NCI-H2081 treated with DMSO at 0.1 percent for 48 hours (cell line): ENCODE data around the gene MIDN.

ENCODE experiments used
- DNase-seq: peaks from one replicate; lab custom pipeline; 2025; lab: John Stamatoyannopoulos, UW

The MIDN gene

GRCh38 chr19:1283207-1283916 is 35.0 kb downstream of the MIDN start:
- no peak for DNase-seq

DNA sequence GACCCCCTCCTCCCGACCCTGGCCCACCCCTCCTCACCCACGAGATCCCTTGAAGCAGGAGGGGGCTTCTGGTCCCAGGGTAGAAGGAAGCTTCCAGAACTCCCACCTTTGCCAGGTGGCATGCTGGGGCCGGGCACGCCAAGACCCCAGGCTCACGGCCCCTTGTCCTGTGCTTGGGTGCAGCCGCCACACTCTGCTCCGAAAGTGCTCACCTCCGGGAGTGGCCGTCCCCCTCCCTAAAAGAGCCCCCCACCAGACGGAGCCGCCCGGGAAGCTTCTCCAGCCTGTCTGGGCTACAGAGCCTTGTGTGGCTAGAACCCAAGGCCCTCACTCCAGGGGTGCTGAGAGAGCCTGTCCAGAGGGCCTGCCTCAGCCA is 35.5 kb downstream of the MIDN start:
- DNase-seq = no peak

DNA sequence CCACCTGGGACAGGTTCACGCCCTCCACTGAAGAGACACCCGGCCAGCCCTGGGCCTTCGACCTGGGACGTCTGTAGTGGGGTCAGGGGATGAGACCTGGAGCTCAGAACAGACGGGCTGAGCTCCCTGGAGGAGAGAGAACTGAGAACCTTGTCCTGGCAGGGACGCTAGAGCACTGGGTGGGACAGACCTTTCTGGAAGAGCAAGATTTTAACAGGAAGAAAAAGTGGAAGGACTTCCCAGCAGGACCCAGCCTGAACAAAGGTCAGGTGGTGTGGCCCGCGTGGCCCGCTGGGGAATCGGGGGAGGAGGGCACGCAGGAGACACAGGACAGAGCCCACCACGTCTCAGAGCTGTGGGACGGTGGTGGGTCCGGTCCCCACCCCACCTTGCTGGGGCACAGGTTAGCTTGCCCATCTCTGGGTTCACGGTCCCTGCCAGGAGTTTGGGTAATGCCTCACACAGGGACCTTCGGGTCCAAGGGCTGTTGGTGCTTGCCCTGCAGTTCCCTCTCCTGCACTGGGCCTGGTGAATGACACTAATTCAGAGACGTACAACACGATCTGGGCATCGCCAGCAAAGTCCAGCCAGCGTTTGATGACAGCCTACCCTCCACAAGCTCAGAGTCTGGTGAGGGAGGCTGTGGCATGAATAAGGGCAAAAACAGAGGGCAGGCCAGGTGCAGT is 36.1 kb downstream of the MIDN start:
- DNase-seq = no peak

DNA sequence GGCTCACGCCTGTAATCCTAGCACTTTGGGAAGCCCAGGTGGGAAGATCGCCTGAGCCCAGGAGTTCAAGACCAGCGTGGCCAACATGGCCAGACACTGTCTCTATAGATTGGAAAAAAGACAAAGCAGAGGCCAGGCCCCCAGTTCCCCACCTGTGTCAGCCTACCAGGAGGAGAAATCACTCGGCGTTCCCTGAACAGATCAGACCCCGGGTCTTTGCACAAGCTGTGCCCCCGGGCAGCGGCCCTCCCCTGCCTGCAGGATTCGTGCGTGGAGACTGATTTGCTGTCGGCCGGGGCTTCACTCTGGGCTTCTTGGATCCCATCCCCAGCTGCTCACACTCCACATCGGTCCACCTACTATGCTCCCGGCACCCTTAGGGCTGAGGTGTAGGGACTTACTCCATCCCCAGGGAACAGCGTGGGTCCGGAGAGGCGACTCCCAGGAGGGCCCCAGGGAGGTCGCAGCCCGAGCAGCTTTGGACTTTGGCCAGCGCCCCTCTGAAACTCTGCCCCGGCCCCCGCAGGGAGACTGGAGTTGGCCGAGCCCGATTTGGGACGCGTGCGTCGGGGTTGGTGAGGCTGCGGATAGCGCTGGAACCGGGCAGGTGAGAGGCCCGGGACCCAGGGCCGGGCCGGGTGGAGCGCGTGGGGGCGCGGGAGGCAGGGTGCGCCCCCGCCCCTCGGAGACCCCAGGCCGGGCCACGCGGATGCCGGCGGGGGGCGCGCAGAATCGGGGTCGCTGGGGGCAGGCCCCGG is 36.8 kb downstream of the MIDN start:
- no peak for DNase-seq

DNA sequence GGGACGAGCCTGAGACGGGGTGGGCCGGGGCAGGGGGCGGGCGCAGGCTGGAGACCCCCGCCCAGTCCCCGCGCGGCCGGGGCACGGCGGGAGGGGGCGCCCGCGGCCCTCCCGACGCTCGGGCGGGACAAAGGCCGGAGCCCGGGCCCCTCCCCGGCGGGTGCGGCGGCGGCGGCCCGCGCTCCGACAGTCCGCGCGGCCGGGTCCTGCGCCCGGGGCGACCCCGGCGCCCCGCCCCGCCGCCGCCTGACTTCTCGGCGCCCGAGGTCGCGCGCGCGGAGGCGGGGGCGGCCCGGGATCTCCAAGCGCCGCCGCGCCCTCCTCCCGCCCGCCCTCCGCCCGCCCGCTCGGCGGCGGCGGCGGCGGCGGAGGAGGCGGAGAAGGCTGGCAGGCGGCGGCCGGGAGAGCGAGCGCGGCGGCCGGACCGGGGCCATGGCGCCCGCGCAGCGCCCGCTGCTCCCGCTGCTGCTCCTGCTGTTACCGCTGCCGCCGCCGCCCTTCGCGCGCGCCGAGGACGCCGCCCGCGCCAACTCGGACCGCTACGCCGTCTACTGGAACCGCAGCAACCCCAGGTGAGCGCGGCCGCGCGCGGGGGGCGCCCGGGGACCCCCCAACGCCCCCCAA is 37.5 kb downstream of the MIDN start, which contains the start of gene EFNA2:
Gene EFNA2, plus strand, starts transcription at position 137 of the 624 bp plus-strand sequence. Its CDS starts 296 bp downstream, at position 433.
- DNase-seq = no peak

GRCh38 chr19:1286487-1287353 is 38.3 kb downstream of the MIDN start:
- DNase-seq = no peak

GRCh38 chr19:1287354-1288225 is 39.2 kb downstream of the MIDN start:
- DNase-seq = no peak

DNA sequence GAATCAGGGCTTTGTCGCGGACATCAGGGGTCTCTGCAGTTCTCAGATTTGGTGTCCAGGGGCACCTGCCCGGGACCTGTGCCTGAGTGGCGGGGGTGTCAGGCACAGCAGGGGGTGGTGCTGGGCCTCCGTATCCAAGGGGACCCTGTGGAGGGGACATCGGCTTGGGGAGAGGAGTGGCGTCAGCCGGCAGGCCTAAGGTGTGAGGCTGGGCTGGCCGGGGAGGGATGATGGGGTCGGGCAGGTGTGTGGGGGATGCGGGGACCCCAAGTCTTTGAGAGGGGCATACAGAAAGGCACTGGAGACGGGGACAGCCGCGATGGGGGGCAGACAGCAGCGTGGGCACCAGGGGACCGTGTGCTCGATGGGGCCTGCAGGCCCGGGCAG is 39.8 kb downstream of the MIDN start:
- no peak for DNase-seq

GRCh38 chr19:1288833-1289685 is 40.7 kb downstream of the MIDN start:
- DNase-seq = no peak

DNA sequence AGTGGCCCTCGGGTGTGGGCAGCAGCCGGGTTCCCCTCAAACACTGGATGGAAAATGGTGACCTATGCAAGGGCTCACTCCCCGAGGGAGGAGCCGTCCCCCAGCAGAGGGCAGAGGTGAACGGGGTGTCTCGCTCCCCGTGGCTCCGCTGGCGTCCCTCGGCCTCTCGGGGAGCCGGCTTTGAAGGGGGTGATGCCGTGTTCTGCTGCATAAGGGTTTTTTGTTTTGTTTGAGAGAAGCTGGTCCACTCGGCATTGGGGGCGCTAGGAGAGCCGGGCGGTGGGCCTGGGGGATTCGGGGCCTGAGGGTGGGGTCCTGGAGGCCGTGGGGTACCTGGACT is 41.3 kb downstream of the MIDN start:
- no peak for DNase-seq

- DNase-seq = no peak
Measured at GRCh38 chr19:1290196-1290702, 41.9 kb downstream of the MIDN start.

GRCh38 chr19:1290703-1291651 is 42.6 kb downstream of the MIDN start:
- DNase-seq = no peak

DNA sequence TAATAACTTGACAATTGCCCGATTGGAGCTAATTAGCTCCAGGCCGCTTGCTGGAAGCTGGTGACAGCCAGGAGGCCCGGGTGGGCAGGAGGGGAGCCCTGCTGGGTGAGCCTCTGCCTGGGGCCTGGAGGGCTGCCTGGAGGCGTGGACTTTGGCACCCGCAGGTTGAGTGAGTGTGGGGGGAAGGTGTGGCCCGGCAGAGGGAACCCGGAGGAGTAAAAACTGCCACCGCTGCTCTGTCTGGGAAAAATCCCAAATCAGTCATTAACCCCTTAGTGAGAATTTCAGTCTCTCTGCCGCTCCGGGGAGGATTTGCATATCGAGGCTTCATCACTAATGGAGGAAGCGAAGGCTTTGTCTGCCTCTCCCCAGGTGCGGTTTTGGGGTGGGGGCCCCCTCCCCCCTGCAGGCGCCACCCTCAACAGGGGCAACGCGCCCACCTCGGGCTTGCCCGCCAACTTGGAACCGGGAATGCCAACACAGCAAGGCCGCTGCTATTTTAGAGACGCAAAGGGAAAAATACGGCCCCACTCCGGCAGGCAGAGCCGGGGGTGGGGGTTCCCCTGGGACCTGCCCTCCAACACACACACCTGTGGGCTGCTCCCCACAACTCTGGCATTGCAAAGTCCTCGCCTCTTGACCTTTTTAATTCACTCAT is 43.5 kb downstream of the MIDN start:
- no peak for DNase-seq

GRCh38 chr19:1292419-1293151 is 44.2 kb downstream of the MIDN start:
- DNase-seq = no peak

GRCh38 chr19:1293782-1294604 is 45.6 kb downstream of the MIDN start:
- no peak for DNase-seq

GRCh38 chr19:1294688-1295087 is 46.3 kb downstream of the MIDN start:
- no peak for DNase-seq
